Measurements from ENCODE around the gene BCL2. TPM values are rescaled to one million over a fixed set of nuclear protein-coding genes. Genes with fewer than 3 reads are reported as not detected.
A peak's percentile ranks its signal among the peaks of the same experiment; 100 is the strongest.
"Not testable (repeated sequence)": the region's sequence is repeated elsewhere in the genome, so short reads cannot be mapped to it uniquely, and the experiment has no call there.

Gene BCL2
- total RNA-seq, 1 donor from 2014 or later: 16.5 TPM

- Mint-ChIP-seq H3K4me3 (no peak overlapping the region), H3K36me3 (peaks cover 7% of the 10 kb centered on the region), H3K4me1 (ENCODE audit: unreplicated experiment) (peaks cover 19% of the 10 kb centered on the region), H3K27me3 (no peaks in the 10 kb centered on the region), H3K9me3 (no peaks in the 10 kb centered on the region), H3K27ac (no peak overlapping the region)
- no peak for TF ChIP-seq CTCF (conservative IDR thresholded peaks at IDR 0.05)
- no peak for DNase-seq (ENCODE audit: extremely low spot score, unreplicated experiment)
Observed at GRCh38 chr18:63240531-63241316, 78.8 kb downstream of the BCL2 start.

- Mint-ChIP-seq H3K27ac (peak overlapping the region; percentile 90), H3K4me1 (ENCODE audit: unreplicated experiment) (peaks cover 19% of the 10 kb centered on the region), H3K9me3 (no peaks in the 10 kb centered on the region), H3K36me3 (peaks cover 7% of the 10 kb centered on the region), H3K4me3 (peak overlapping the region; percentile 66), H3K27me3 (no peaks in the 10 kb centered on the region)
- no peak for DNase-seq (ENCODE audit: extremely low spot score, unreplicated experiment)
- no peak for TF ChIP-seq CTCF (conservative IDR thresholded peaks at IDR 0.05)
Observed at GRCh38 chr18:63238693-63239075, 80.9 kb downstream of the BCL2 start.

- H3K4me3 Mint-ChIP-seq: peak overlapping the region; percentile 66
- no peaks in the 10 kb centered on the region for H3K27me3 Mint-ChIP-seq
- H3K9me3 Mint-ChIP-seq: no peaks in the 10 kb centered on the region
- H3K4me1 Mint-ChIP-seq (ENCODE audit: unreplicated experiment): peaks cover 19% of the 10 kb centered on the region
- peak overlapping the region; percentile 90 for H3K27ac Mint-ChIP-seq
- peaks cover 7% of the 10 kb centered on the region for H3K36me3 Mint-ChIP-seq
- DNase-seq (ENCODE audit: extremely low spot score, unreplicated experiment): no peak
- TF ChIP-seq CTCF (conservative IDR thresholded peaks at IDR 0.05): no peak
Observed at GRCh38 chr18:63237881-63238692, 81.5 kb downstream of the BCL2 start.

GRCh38 chr18:63236921-63237846 is 82.4 kb downstream of the BCL2 start:
- H3K36me3 Mint-ChIP-seq: peaks cover 11% of the 10 kb centered on the region
- no peaks in the 10 kb centered on the region for H3K9me3 Mint-ChIP-seq
- peaks cover 19% of the 10 kb centered on the region for H3K4me1 Mint-ChIP-seq (ENCODE audit: unreplicated experiment)
- H3K4me3 Mint-ChIP-seq: peak overlapping the region; percentile 46
- TF ChIP-seq CTCF (conservative IDR thresholded peaks at IDR 0.05): no peak
- no peak for DNase-seq (ENCODE audit: extremely low spot score, unreplicated experiment)
- peak overlapping the region; percentile 90 for H3K27ac Mint-ChIP-seq
- no peaks in the 10 kb centered on the region for H3K27me3 Mint-ChIP-seq

- peaks cover 19% of the 10 kb centered on the region for H3K4me1 Mint-ChIP-seq (ENCODE audit: unreplicated experiment)
- TF ChIP-seq CTCF (conservative IDR thresholded peaks at IDR 0.05): no peak
- H3K36me3 Mint-ChIP-seq: peaks cover 11% of the 10 kb centered on the region
- no peaks in the 10 kb centered on the region for H3K9me3 Mint-ChIP-seq
- DNase-seq (ENCODE audit: extremely low spot score, unreplicated experiment): no peak
- no peaks in the 10 kb centered on the region for H3K27me3 Mint-ChIP-seq
- H3K27ac Mint-ChIP-seq: peak overlapping the region; percentile 18
- no peak overlapping the region for H3K4me3 Mint-ChIP-seq
Observed at GRCh38 chr18:63236406-63236805, 83.2 kb downstream of the BCL2 start.

GRCh38 chr18:63235920-63236319 is 83.6 kb downstream of the BCL2 start:
- H3K4me1 Mint-ChIP-seq (ENCODE audit: unreplicated experiment): peaks cover 19% of the 10 kb centered on the region
- not testable (repeated sequence) for DNase-seq (ENCODE audit: extremely low spot score, unreplicated experiment); H3K27me3 Mint-ChIP-seq; H3K4me3 Mint-ChIP-seq; H3K9me3 Mint-ChIP-seq
- H3K27ac Mint-ChIP-seq: peak overlapping the region; percentile 18
- H3K36me3 Mint-ChIP-seq: peaks cover 11% of the 10 kb centered on the region
